Esophagus (tissue), 2 donors: ENCODE results near the gene FAM170B. TPM values are rescaled to one million over a fixed set of nuclear protein-coding genes. Genes with fewer than 3 reads are reported as not detected.

ENCODE experiments used
- H3K27ac ChIP-seq, 2 donors: one replicate each; pipeline ENCODE4 v1.5.1; 2013; ENCODE audit warnings: low read depth in 2 of 2, mild to moderate bottlenecking in 2 of 2, inconsistent platforms in 1 of 2, low read length in 1 of 2, moderate library complexity in 1 of 2
- H3K27me3 ChIP-seq, 2 donors: one replicate each; pipeline ENCODE4 v1.6.1; 2013; ENCODE audit warnings: low read length in 2 of 2, control low read depth in 1 of 2, mild to moderate bottlenecking in 1 of 2; ENCODE audit not compliant: insufficient read depth in 2 of 2, control insufficient read depth in 1 of 2
- H3K36me3 ChIP-seq, 2 donors: one replicate each; pipeline ENCODE4 v1.6.1; 2013; ENCODE audit warnings: low read length in 1 of 2; ENCODE audit not compliant: control insufficient read depth in 2 of 2, insufficient read depth in 2 of 2
- H3K4me1 ChIP-seq, 2 donors: one replicate each; pipeline ENCODE4 v1.6.1; 2013; ENCODE audit warnings: low read length in 1 of 2; ENCODE audit not compliant: control insufficient read depth in 2 of 2, insufficient read depth in 2 of 2
- H3K4me3 ChIP-seq, 2 donors: one replicate each; pipeline ENCODE4 v1.5.1; 2013; ENCODE audit warnings: low read length in 2 of 2, mild to moderate bottlenecking in 2 of 2, low read depth in 1 of 2, moderate library complexity in 1 of 2
- H3K9me3 ChIP-seq, 2 donors: one replicate each; pipeline ENCODE4 v1.6.1; 2013; ENCODE audit warnings: mild to moderate bottlenecking in 2 of 2, low read depth in 1 of 2, low read length in 1 of 2, moderate library complexity in 1 of 2; ENCODE audit not compliant: control insufficient read depth in 2 of 2, insufficient read depth in 1 of 2
- WGBS, 2 donors: extraction: QIAGEN DNeasy Blood & Tissue Kit; methylation state at CpG; one replicate each; pipeline ENCODE4 v1.1.7; 2013; 5-methylcytosine and 5-hydroxymethylcytosine counted together
- polyA plus RNA-seq, 2 donors: library from polyadenylated mRNA; stranded (reverse); fragments of 200-250 nt; gene quantifications; one replicate each; pipeline ENCODE4 v1.2.3, GENCODE V29; 2013
- donor health status: healthy with polysubstance abuse.
- donor health status: Bipolar disorder and iron deficiency.

FAM170B gene
- polyA plus RNA-seq, 2 donors, result not detected

DNA sequence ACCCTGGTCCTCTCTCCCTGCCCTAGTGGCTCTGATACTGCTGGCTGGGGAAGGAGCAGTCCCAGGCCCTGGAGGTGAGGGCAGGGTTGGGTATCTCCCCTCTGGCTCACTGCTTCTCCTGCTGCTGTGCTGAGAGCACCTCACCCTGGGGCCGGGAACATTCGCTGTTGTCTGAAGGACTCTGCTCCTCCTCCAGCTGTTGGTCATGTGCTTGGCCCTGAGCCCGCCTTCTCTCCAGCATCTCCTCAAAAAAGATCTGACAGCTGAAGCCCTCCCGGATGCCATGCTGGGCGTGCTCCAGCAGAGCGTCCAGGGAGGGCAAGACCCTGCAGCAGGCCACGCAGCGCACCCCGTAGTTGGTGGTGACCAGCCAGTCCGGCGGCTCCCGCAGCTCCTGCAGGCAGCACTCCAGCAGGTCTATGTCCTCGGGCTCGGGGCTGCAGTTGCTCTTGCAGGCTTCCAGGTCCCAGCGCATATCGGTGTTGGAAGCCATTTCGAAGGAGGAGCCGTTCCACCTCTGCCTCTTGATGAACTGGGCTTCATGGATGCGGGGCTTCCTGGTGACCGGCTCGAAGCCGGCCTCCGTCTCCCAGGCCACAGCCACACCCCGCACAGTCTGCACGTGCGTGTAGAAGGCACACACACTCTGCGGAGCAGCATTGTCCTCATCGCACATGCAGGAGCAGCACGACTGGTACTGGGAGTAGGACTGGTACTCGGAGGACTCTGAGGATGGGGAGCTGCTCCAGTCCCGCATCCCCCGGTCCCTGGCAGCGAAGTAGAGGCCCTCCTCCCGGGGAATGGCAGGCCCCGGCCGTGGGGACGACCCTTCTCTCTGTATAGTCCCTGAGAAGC lies 2.1 kb downstream of the FAM170B start:
- no peaks in the 10 kb centered on the region for H3K4me1 ChIP-seq
- no peak overlapping the region for H3K4me3 ChIP-seq
- H3K9me3 ChIP-seq, result no peaks in the 10 kb centered on the region
- H3K36me3 ChIP-seq, result no peaks in the 10 kb centered on the region
- no peaks in the 10 kb centered on the region for H3K27me3 ChIP-seq
- 80 to 81% methylated on average over 37 of the region's 37 CpGs for WGBS, 2 donors
- H3K27ac ChIP-seq, result no peak overlapping the region

DNA sequence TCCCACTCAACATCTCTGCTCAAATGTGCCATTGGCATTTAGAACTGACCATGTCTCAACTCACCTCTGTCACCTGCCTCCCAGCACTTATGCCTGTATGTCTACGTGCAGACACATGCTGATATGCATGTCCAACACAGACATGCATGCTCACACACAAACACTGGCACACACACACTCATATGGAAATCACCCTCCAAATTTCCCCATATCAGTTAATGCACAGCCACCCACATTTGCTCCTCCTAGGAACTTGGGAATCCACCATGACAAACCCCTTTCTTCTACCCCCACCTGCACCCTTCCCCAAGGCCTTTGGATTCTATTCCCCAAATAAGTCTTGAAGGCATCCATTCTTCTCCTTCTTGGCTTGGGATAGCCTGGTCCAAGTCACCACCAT lies 4.4 kb downstream of the FAM170B start:
- no peaks in the 10 kb centered on the region for H3K9me3 ChIP-seq
- 79 to 89% methylated on average over 1 of the region's 1 CpG for WGBS, 2 donors
- H3K36me3 ChIP-seq, result no peaks in the 10 kb centered on the region
- no peaks in the 10 kb centered on the region for H3K27me3 ChIP-seq
- H3K4me3 ChIP-seq, result no peak overlapping the region
- H3K27ac ChIP-seq, result no peak overlapping the region
- no peaks in the 10 kb centered on the region for H3K4me1 ChIP-seq

DNA sequence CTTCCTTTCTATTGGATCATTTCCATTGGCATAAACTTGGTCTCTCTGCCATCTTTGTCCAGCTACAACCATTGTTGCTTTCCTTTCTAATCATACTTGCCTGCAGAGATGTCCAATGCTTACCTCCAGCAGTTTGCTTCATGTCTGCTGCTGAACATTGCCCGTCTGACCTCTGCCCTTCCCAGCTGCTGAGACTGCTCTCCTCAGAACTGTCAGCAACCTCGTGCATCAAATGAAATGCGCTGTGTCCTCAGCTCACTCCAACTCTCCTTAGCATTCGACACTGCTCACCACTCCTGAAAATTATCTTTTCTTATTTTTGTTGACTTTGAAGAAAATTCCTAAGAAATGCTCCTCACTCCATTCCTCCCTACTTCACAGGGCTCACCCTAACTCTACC lies 5.0 kb downstream of the FAM170B start:
- Histone ChIP-seq H3K9me3 (no peaks in the 10 kb centered on the region), H3K4me1 (no peaks in the 10 kb centered on the region), H3K4me3 (no peak overlapping the region), H3K27ac (no peak overlapping the region), H3K36me3 (no peaks in the 10 kb centered on the region), H3K27me3 (no peaks in the 10 kb centered on the region)
- 77 to 81% methylated on average over 4 of the region's 4 CpGs for WGBS, 2 donors

DNA sequence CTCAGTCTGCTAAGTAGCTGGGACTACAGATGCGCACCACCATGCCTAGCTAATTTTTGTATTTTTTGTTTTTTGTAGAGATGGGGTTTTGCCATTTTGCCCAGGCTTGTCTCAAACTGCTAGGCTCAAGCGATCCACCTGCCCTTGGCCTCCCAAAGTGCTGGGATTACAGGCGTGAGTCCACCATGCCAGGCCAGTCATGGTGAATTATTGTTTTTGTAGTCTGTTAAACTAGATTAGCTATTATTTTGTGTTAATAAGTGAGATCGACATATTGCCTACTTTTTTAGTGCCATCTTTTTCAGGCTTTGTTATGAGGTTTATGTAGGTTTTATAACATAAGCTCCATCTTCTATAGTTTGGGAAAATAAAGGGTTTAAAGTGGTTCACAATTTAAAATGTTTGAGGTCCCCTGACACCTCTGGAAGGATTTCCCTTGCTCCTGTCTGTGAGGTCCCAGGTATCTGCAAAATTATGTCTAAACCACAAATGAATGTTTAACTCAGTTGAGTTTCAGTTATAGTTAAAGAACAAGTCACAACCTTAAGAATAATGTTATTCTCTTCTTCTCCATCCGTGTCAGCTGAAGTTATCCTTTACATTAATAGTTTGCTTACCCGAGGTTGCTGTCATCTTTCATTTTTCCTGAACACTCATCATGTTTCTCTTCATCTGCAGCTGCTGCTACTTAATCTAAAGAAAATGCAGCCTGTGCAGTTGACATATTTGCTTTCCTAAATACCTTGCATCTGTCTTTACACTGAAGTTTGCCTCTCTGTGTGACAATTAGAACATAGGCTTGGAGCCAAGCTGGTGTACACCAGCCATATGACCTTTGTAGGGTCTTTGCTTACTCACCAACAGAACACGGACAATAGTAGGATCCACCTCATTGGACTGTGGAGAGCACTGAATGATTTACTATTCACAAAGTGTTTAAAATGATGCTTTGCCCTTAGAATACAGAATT lies 9.6 kb downstream of the FAM170B start:
- Histone ChIP-seq H3K27ac (no peak overlapping the region), H3K27me3 (no peaks in the 10 kb centered on the region), H3K9me3 (no peaks in the 10 kb centered on the region), H3K4me1 (no peaks in the 10 kb centered on the region), H3K36me3 (no peaks in the 10 kb centered on the region), H3K4me3 (no peak overlapping the region)
- WGBS, 2 donors, result 80 to 83% methylated on average over 7 of the region's 7 CpGs

DNA sequence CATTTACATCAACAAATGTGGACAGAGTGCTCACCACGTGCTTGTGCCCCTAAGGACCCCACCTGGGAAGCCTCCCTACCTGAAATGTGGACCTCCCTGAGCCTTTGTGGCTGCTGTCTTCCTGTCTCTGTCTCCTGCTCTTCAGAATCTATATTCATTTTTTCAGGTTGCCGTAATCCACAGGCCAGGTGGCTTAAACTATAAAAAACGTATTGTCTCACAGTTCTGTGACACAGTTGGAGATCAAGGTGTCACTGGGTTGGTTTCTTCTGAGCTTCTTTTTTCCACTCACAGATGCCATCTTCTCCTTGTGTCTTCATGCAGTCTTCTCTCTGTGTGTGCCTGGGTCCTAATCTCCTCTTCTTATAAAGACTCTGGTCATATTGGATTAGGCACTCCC lies 12.9 kb downstream of the FAM170B start:
- Histone ChIP-seq H3K27ac (no peak overlapping the region), H3K27me3 (no peaks in the 10 kb centered on the region), H3K9me3 (no peaks in the 10 kb centered on the region), H3K4me1 (no peaks in the 10 kb centered on the region), H3K36me3 (no peaks in the 10 kb centered on the region), H3K4me3 (no peak overlapping the region)
- 81% methylated on average over 3 of the region's 3 CpGs for WGBS, 2 donors

DNA sequence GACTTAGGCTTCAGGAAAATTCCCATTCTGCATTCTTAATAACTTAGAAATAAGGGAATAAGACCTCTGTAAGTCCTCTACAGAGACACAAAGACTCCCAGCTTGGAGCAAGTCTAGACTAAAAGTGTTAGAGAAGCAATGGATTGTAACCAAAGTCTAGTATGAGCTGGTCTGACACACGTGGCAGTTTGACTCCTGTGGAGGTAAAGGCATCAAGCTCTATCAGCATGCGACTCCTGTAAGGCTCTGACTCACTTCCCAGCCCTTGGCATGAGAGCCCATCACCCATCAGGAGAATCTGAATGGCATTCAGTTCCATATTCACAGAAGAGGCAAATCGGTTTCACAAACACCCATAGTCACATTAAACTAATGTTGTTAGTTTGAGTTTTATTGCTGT lies 14.1 kb downstream of the FAM170B start:
- Histone ChIP-seq H3K4me3 (no peak overlapping the region), H3K9me3 (no peaks in the 10 kb centered on the region), H3K4me1 (peaks cover 0 to 3% of the 10 kb centered on the region in 2 donors), H3K27ac (no peak overlapping the region), H3K27me3 (no peaks in the 10 kb centered on the region), H3K36me3 (no peaks in the 10 kb centered on the region)
- WGBS, 2 donors, result 43 to 50% methylated on average over 3 of the region's 3 CpGs

DNA sequence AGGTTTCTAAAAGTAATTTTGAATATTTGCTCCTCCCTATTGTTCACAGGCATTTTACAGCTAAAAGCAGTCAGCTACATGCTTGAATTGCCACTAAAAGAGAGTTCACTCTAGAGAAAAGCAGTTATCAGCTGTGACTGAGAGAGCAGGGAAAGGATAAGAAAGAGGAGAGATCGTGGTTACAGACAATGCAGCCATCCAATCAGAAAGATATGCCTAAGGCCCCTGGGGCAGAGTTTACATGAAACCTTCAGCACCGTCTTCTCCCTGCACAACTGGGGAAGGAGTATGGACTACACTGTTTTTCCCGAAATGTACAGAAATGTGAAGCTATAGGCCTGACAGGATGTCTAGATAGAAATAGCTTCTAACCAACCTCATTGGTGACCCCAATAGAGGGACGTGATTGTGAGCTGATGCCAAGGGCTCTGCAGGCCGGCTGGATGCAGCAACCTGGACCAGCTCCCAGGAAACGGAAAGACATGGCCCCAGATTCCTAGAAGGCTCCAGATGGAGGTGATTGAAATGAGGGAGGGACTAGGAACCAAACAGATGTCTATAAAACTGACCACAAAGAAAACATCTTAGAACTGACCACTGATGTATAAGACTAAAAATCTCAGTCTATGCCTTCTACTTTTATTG lies 15.3 kb downstream of the FAM170B start:
- WGBS, 2 donors, result 58 to 67% methylated on average over 6 of the region's 6 CpGs
- H3K9me3 ChIP-seq, result no peaks in the 10 kb centered on the region

DNA sequence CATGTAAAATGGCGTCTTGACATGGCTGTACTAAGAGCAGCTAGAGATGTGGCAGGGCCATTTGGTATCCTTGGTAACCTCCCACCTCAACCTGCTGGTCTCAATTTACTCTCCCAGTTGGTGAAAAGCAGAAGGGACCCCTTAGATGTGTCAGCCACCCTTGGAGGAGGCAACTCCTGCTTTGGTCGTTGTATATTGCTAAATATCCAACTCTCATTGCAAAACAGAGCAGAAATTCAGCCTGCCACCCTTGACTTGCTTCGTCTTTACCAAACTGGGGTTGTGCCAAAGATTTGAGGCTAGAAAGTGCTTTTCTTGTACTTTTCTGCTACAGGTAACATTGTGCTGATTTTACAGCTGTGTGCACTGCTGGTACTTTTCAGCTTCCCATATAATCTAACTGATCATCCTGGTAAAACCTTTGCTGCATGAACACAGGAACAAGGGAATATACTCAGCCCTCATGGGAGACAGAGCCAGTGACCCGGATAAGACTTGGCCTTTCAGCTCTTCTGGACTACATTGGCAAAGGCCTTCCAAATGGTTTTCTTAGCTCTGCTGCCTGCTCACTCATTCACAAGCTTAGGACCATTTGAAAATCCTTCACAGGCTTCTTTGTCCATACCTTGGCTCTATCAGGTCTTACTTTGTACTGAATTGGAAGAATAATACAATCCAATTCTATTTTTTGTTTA lies 16.3 kb downstream of the FAM170B start:
- Histone ChIP-seq H3K36me3 (no peaks in the 10 kb centered on the region), H3K27ac (no peak overlapping the region), H3K4me3 (no peak overlapping the region), H3K4me1 (peaks cover 0 to 4% of the 10 kb centered on the region in 2 donors), H3K9me3 (no peaks in the 10 kb centered on the region), H3K27me3 (no peaks in the 10 kb centered on the region)
- 76 to 81% methylated on average over 4 of the region's 4 CpGs for WGBS, 2 donors

More for the DNA sequence above, 15.3 kb downstream of the FAM170B start:
- Histone ChIP-seq H3K27ac (no peak overlapping the region), H3K4me3 (no peak overlapping the region), H3K4me1 (peaks cover 0 to 4% of the 10 kb centered on the region in 2 donors), H3K36me3 (no peaks in the 10 kb centered on the region), H3K27me3 (no peaks in the 10 kb centered on the region)
